H1 (cell line): Measurements from ENCODE around the gene UBASH3A. TPM values are rescaled to one million over a fixed set of nuclear protein-coding genes. Genes with fewer than 3 reads are reported as not detected.

Experiments
- CTCF ChIA-PET: fragments of 300-600 bp; sonication (Branson Sonifier 250); formaldehyde crosslinking; loops from one replicate; lab custom pipeline; 2021; ENCODE audit not compliant: partially characterized antibody; lab: Charles Lee
- POLR2A ChIA-PET: fragments of 300-600 bp; sonication (Branson Sonifier 250); formaldehyde crosslinking; loops from one replicate; lab custom pipeline; 2021; ENCODE audit warnings: inconsistent platforms; ENCODE audit not compliant: partially characterized antibody; lab: Charles Lee
- DNase-seq, 2 experiments: peaks; one replicate each; pipeline versions ENCODE4 v3.0.0 to v3.0.0-alpha.2; 2010 to 2022; ENCODE audit warnings: low spot score in 2 of 2, low read depth in 1 of 2, mixed read lengths in 1 of 2
- FAIRE-seq: peaks from 2 replicates; lab custom pipeline; 2011; peaks lifted over from hg19 to GRCh38; lab: Jason Lieb, UNC
- H2AFZ ChIP-seq: 2 replicates; pipeline ENCODE4 v1.8.1; 2012; ENCODE audit warnings: low read length, inconsistent platforms
- H2AK5ac ChIP-seq: 2 replicates; pipeline ENCODE4 v1.6.1; 2013; ENCODE audit warnings: low read depth, low read length
- H2BK120ac ChIP-seq: replicated peaks from 2 replicates; pipeline ENCODE3; 2013; ENCODE audit warnings: low read depth, low read length, inconsistent platforms
- H2BK12ac ChIP-seq: 2 replicates; pipeline ENCODE4 v1.6.1; 2013; ENCODE audit warnings: low read depth, low read length
- H2BK15ac ChIP-seq: 2 replicates; pipeline ENCODE4 v1.6.1; 2013; ENCODE audit warnings: low read length
- H2BK20ac ChIP-seq: 2 replicates; pipeline ENCODE4 v1.6.1; 2013; ENCODE audit warnings: low read length
- H2BK5ac ChIP-seq: 2 replicates; pipeline ENCODE4 v1.6.1; 2013; ENCODE audit warnings: low read depth, low read length
- H3K14ac ChIP-seq: 2 replicates; pipeline ENCODE4 v1.6.1; 2013; ENCODE audit warnings: inconsistent platforms; ENCODE audit not compliant: insufficient read length
- H3K18ac ChIP-seq: 2 replicates; pipeline ENCODE4 v1.6.1; 2013; ENCODE audit warnings: low read length; ENCODE audit errors: extremely low read depth
- H3K23ac ChIP-seq: 2 replicates; pipeline ENCODE4 v1.6.1; 2013; ENCODE audit warnings: inconsistent platforms; ENCODE audit not compliant: insufficient read length
- H3K23me2 ChIP-seq: 2 replicates; pipeline ENCODE4 v1.6.1; 2013; ENCODE audit warnings: low read depth, low read length
- H3K27ac ChIP-seq: 2 replicates; pipeline ENCODE4 v1.6.1; 2011; ENCODE audit warnings: low read depth, low read length, inconsistent platforms
- H3K27me3 ChIP-seq, 4 experiments: replicated peaks in 1 of 4; 1 replicate in 1 of 4; 2 replicates in 3 of 4; pipeline versions ENCODE4 v1.6.1 to v1.8.1; 2011 to 2013; ENCODE audit warnings: low read length in 3 of 4, mild to moderate bottlenecking in 3 of 4, inconsistent platforms in 2 of 4, mixed read lengths in 2 of 4, moderate library complexity in 1 of 4; ENCODE audit not compliant: control insufficient read depth in 3 of 4, insufficient read depth in 3 of 4; ENCODE audit errors: extremely low read depth in 1 of 4
- H3K36me3 ChIP-seq, 4 experiments: 2 replicates each; pipeline versions ENCODE4 v1.6.1 to v1.8.1; 2011 to 2013; ENCODE audit warnings: mild to moderate bottlenecking in 4 of 4, low read length in 3 of 4, moderate library complexity in 2 of 4, control low read depth in 1 of 4, inconsistent platforms in 1 of 4; ENCODE audit not compliant: insufficient read depth in 4 of 4, control insufficient read depth in 2 of 4
- H3K4ac ChIP-seq: replicated peaks from 2 replicates; pipeline ENCODE3; 2013; ENCODE audit warnings: low read length, low read depth, mixed read lengths, inconsistent platforms; ENCODE audit not compliant: insufficient read length
- H3K4me1 ChIP-seq, 4 experiments: replicated peaks in 1 of 4; 1 replicate in 1 of 4; 2 replicates in 3 of 4; pipeline versions ENCODE4 v1.6.1 to v1.8.1; 2011 to 2013; ENCODE audit warnings: low read length in 3 of 4, inconsistent platforms in 2 of 4, mixed read lengths in 1 of 4; ENCODE audit not compliant: insufficient read depth in 4 of 4, control insufficient read depth in 3 of 4
- H3K4me2 ChIP-seq, 2 experiments: 2 replicates each; pipeline versions ENCODE4 v1.6.1 to v1.8.1; 2011 to 2013; ENCODE audit warnings: low read depth in 2 of 2, low read length in 2 of 2, control low read depth in 1 of 2, inconsistent platforms in 1 of 2, mild to moderate bottlenecking in 1 of 2; ENCODE audit not compliant: insufficient read depth in 1 of 2
- H3K4me3 ChIP-seq, 4 experiments: fragments of 200-600, 300-600 bp in 1 of 4; sonication (generic), shearing (Covaris generic), sonication (Bioruptor Twin) in 1 of 4; 2 replicates each; pipeline versions ENCODE4 v1.5.1 to v1.8.1; 2011 to 2016; ENCODE audit warnings: low read length in 4 of 4, low read depth in 3 of 4, control low read depth in 2 of 4, inconsistent platforms in 2 of 4, mild to moderate bottlenecking in 2 of 4, mixed read lengths in 1 of 4, moderate library complexity in 1 of 4; ENCODE audit not compliant: insufficient read depth in 2 of 4; ENCODE audit errors: extremely low read depth in 1 of 4
- H3K56ac ChIP-seq: replicated peaks from 2 replicates; pipeline ENCODE3; 2013; ENCODE audit warnings: low read depth, mild to moderate bottlenecking, mixed read lengths, low read length, inconsistent platforms; ENCODE audit not compliant: insufficient read length
- H3K79me1 ChIP-seq: 2 replicates; pipeline ENCODE4 v1.6.1; 2013; ENCODE audit warnings: low read depth, low read length, control low read depth
- H3K79me2 ChIP-seq, 2 experiments: 2 replicates each; pipeline versions ENCODE4 v1.6.1 to v1.8.1; 2012 to 2013; ENCODE audit warnings: low read length in 2 of 2, mild to moderate bottlenecking in 2 of 2, inconsistent platforms in 1 of 2; ENCODE audit not compliant: insufficient read depth in 2 of 2, control insufficient read depth in 1 of 2
- H3K9ac ChIP-seq, 4 experiments: replicated peaks in 1 of 4; 1 replicate in 1 of 4; 2 replicates in 3 of 4; pipeline versions ENCODE4 v1.6.1 to v1.8.1; 2011 to 2013; ENCODE audit warnings: low read depth in 3 of 4, low read length in 3 of 4, control low read depth in 2 of 4, mild to moderate bottlenecking in 2 of 4, moderate library complexity in 2 of 4, inconsistent platforms in 1 of 4; ENCODE audit errors: extremely low read depth in 1 of 4
- H3K9me3 ChIP-seq, 2 experiments: 2 replicates each; pipeline versions ENCODE4 v1.6.1 to v1.8.1; 2012 to 2013; ENCODE audit warnings: mild to moderate bottlenecking in 2 of 2, moderate library complexity in 2 of 2, control low read depth in 1 of 2, inconsistent platforms in 1 of 2, low read depth in 1 of 2, low read length in 1 of 2, mixed read lengths in 1 of 2; ENCODE audit not compliant: insufficient read depth in 2 of 2
- H4K20me1 ChIP-seq, 2 experiments: replicated peaks in 1 of 2; 2 replicates each; pipeline versions ENCODE3 to v1.8.1; 2011 to 2013; ENCODE audit warnings: inconsistent platforms in 2 of 2, low read length in 2 of 2, mild to moderate bottlenecking in 1 of 2; ENCODE audit not compliant: insufficient read depth in 2 of 2, control insufficient read depth in 1 of 2
- H4K5ac ChIP-seq: 2 replicates; pipeline ENCODE4 v1.6.1; 2013; ENCODE audit warnings: low read length, low read depth, mixed read lengths, inconsistent platforms; ENCODE audit not compliant: insufficient read length
- H4K8ac ChIP-seq: 2 replicates; pipeline ENCODE4 v1.8.0; 2013; ENCODE audit warnings: mild to moderate bottlenecking, moderate library complexity, low read length, inconsistent platforms; ENCODE audit not compliant: insufficient read depth; ENCODE audit errors: extremely low read depth
- H4K91ac ChIP-seq: replicated peaks from 2 replicates; pipeline ENCODE3; 2013; ENCODE audit warnings: low read length, mixed read lengths, inconsistent platforms; ENCODE audit not compliant: insufficient read length
- BCL11A ChIP-seq, 2 experiments: IDR thresholded peaks; one replicate each; pipeline ENCODE4 v1.6.1; 2011; ENCODE audit warnings: low read depth in 2 of 2, low read length in 2 of 2, mild to moderate bottlenecking in 2 of 2
- BRCA1 ChIP-seq: IDR thresholded peaks from 2 replicates; pipeline ENCODE4 v1.6.1; 2012; ENCODE audit warnings: low read depth, low read length, improper control_type of control experiment
- CEBPB ChIP-seq: IDR thresholded peaks from 2 replicates; pipeline ENCODE4 v1.6.1; 2012; ENCODE audit warnings: low read depth, low read length
- CHD1 ChIP-seq: IDR thresholded peaks from 2 replicates; pipeline ENCODE4 v1.6.1; 2012; ENCODE audit warnings: low read depth, low read length, improper control_type of control experiment
- GABPA ChIP-seq: IDR thresholded peaks from 2 replicates; pipeline ENCODE4 v1.6.1; 2011; ENCODE audit warnings: mild to moderate bottlenecking, low read length, moderate library complexity, borderline replicate concordance; ENCODE audit not compliant: insufficient read depth
- GTF2F1 ChIP-seq: IDR thresholded peaks from 2 replicates; pipeline ENCODE4 v1.6.1; 2012; ENCODE audit warnings: low read depth, low read length, improper control_type of control experiment, borderline replicate concordance
- HDAC2 ChIP-seq, 2 experiments: fragments of 300-600 bp in 1 of 2; sonication (generic) in 1 of 2; IDR thresholded peaks; 2 replicates each; pipeline ENCODE4 v1.6.1; 2011 to 2012; ENCODE audit warnings: low read depth in 2 of 2, low read length in 2 of 2, mild to moderate bottlenecking in 2 of 2, moderate library complexity in 2 of 2, borderline replicate concordance in 1 of 2, inconsistent platforms in 1 of 2
- KDM5A ChIP-seq: fragments of 200-600 bp; IDR thresholded peaks from 2 replicates; pipeline ENCODE4 v1.7.1; 2012; ENCODE audit warnings: mild to moderate bottlenecking, low read length, inconsistent platforms, mixed read lengths
- NRF1 ChIP-seq: IDR thresholded peaks from 2 replicates; pipeline ENCODE4 v1.6.1; 2011; ENCODE audit warnings: mild to moderate bottlenecking, low read depth, low read length, improper control_type of control experiment
- PHF8 ChIP-seq: fragments of 200-600 bp; sonication (generic); conservative IDR thresholded peaks from 2 replicates; pipeline ENCODE4 v1.7.1; 2012; ENCODE audit warnings: low read depth, mild to moderate bottlenecking, inconsistent platforms, low read length, moderate library complexity
- RNF2 ChIP-seq: fragments of 200-900, 300-1000 bp; sonication (generic); IDR thresholded peaks from 2 replicates; pipeline ENCODE4 v1.7.1; 2016; ENCODE audit warnings: borderline replicate concordance, low read depth, mild to moderate bottlenecking, antibody characterized with exemption, low read length; ENCODE audit not compliant: poor library complexity, severe bottlenecking; ENCODE audit errors: missing control alignments
- TAF1 ChIP-seq: IDR thresholded peaks from 2 replicates; pipeline ENCODE4 v1.6.1; 2011; ENCODE audit warnings: mild to moderate bottlenecking, low read depth, low read length
- TAF7 ChIP-seq: optimal IDR thresholded peaks from 2 replicates; pipeline ENCODE3; 2011; ENCODE audit warnings: low read depth, mild to moderate bottlenecking, inconsistent platforms, low read length, moderate library complexity, borderline replicate concordance
- ZNF274 ChIP-seq: IDR thresholded peaks from 2 replicates; pipeline ENCODE4 v1.7.0; 2012; ENCODE audit warnings: low read length, borderline replicate concordance; ENCODE audit errors: extremely low read depth
- WGBS, 2 experiments: shearing (Covaris generic) in 1 of 2; methylation state at CpG; one replicate each; pipeline versions ENCODE4 v1.1.6 to v1.1.7; 2013 to 2015; ENCODE audit warnings: low lambda C conversion rate in 2 of 2, mixed read lengths in 2 of 2, inconsistent platforms in 1 of 2, low coverage in 1 of 2, missing lambda C conversion rate in 1 of 2; ENCODE audit not compliant: insufficient replicate concordance in 2 of 2, insufficient coverage in 1 of 2, insufficient read length in 1 of 2; ENCODE audit errors: extremely low coverage in 1 of 2, missing lambda C conversion rate in 1 of 2; 5-methylcytosine and 5-hydroxymethylcytosine counted together
- polyA plus RNA-seq, 7 experiments: library from polyadenylated mRNA; depleted of rRNA in 3 of 7; stranded (reverse) in 5 of 7; unstranded in 2 of 7; fragments of >200 nt in 5 of 7; fragments of 200-250 nt in 2 of 7; gene quantifications; 1 replicate in 5 of 7; 2 replicates in 1 of 7; 4 replicates in 1 of 7; pipeline versions ENCODE4 v1.2.1 to v1.2.3, GENCODE V29; 2011 to 2013; ENCODE audit warnings: missing spikeins in 2 of 7, mixed read lengths in 2 of 7
- total RNA-seq: library from RNA; stranded (reverse); fragmentation: NEBNext Ultra II Directional; extraction: Animal tissue kit (Norgen Biotek cat#: 25700); gene quantifications from 2 replicates; pipeline ENCODE4 v1.2.1, GENCODE V29; 2021

UBASH3A gene
- total and polyA plus RNA-seq, 2 of the 8 experiments (the other 6 are each of a cell fraction or from before 2014, with no cell fraction given): not detected

DNA sequence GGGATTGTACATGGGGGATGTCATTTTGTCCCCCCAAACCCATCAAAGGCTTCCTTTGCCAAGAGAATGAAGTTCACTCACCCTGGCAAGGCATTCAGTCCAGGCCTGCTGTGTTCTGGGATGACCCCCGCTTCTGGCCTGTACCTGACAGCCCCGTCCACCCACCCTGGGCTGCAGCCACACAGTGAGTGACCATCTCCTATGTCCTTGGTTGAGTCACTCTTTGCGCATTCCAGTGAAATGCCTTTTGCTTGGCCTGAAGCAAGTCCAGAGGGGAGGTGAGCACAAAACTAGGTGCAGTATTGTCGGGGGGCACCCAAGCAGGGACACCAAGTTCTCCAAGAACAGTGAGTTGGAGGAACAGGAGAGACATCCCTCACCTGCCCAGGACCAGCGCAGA lies 18.1 kb upstream of the UBASH3A start:
- Histone ChIP-seq H3K18ac (0 out of 2 replicates have a peak overlapping the region, but pooled peaks have one; percentile 16), H4K20me1 (peaks cover 0 to 3% of the 10 kb centered on the region in 2 experiments), H2BK20ac (no peak overlapping the region), H2AK5ac (no peak overlapping the region), H2BK15ac (no peak overlapping the region), H3K79me2 (no peaks in the 10 kb centered on the region), H2BK5ac (no peak overlapping the region), H3K27ac (no peak overlapping the region), H3K27me3 (0 out of 7 replicates have a peak, but pooled peaks cover 0 to 2% (median 0%) of the 10 kb centered on the region in 4 experiments), H3K79me1 (no peaks in the 10 kb centered on the region), H2AFZ (no peak overlapping the region), H3K4me1 (peaks cover 0 to 12% (median 9%) of the 10 kb centered on the region in 4 experiments; a peak in 3 of 7 replicates), H4K5ac (no peak overlapping the region), H2BK12ac (no peak overlapping the region; the same call in 1 of the 2 replicates), H2BK120ac (no peak overlapping the region), H3K4me3 (no peak overlapping the region), H3K23ac (no peak overlapping the region), H3K14ac (no peak overlapping the region), H3K4me2 (no peak overlapping the region), H3K9me3 (peaks cover 0 to 4% of the 10 kb centered on the region in 2 experiments; a peak in 1 of 4 replicates), H3K36me3 (no peaks in the 10 kb centered on the region), H4K91ac (no peak overlapping the region), H3K9ac (no peak overlapping the region), H3K4ac (no peak overlapping the region), H3K56ac (no peak overlapping the region), H3K23me2 (no peaks in the 10 kb centered on the region), H4K8ac (no peak overlapping the region)
- POLR2A ChIA-PET: no interaction called here
- FAIRE-seq: no peak
- CTCF ChIA-PET: interaction anchor here (1.3 kb wide), 1 partner anchor 14 kb away, joined by 3 read pairs; no protein-coding TSS in a partner anchor
- DNase-seq: no peak
- 81% methylated on average over 5 of the region's 5 CpGs; no CpG with 5 or more reads in 1 of the 2 experiments for WGBS, 2 experiments
- TF ChIP-seq ZNF274 (no peak), KDM5A (no peak), NRF1 (no peak), RNF2 (no peak), TAF7 (no peak), CEBPB (no peak), BCL11A (IDR thresholded peaks at IDR 0.05; ENCODE audit: low read depth in 2 of 2, low read length in 2 of 2) (no peak), BRCA1 (no peak), HDAC2 (IDR thresholded peaks at IDR 0.05; ENCODE audit: borderline replicate concordance in 1 of 2, low read depth in 2 of 2, low read length in 2 of 2) (no peak), PHF8 (no peak), GABPA (no peak), CHD1 (no peak), GTF2F1 (no peak), TAF1 (no peak)
